Measurements from ENCODE around the gene SLC37A3.
A peak's percentile ranks its signal among the peaks of the same experiment; 100 is the strongest.

The SLC37A3 gene

DNA sequence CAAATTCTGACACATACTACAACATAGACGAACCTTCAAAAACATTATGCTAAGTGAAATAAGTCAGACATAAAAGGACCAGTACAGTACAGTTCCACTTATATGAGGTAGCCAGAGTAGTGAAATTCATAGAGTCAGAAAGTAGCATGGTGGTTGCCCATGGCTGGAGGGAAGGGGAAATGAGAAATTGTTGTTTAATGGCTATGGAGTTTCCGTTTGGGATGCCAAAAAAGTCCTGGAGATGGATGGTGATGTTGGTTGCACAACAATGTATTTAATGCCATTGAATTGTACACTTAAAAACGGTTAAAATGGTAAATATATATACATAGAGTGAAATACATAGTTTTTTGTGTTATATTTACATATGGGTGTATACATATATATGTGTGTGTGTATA is 2.1 kb upstream of the SLC37A3 start:
- no peak for DNase-seq

DNA sequence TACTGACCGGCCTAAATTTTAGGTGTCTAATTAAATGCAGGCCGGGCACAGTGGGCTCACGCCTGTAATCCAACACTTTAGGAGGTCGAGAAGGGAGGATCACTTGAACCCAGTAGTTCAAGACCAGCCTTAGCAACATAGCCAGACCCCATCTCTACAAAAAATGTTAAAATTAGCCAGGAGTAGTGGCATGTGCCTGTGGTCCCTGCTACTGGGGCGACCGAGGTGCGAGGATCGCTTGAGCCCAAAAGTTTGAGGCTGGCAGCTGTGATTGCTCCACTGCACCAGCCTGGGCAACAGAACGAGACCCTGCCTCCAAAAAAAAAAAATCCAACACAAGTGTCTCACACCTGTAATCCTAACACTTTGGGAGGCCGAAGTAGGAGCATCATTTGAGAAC is 491 bp upstream of the SLC37A3 start:
- DNase-seq = no peak

DNA sequence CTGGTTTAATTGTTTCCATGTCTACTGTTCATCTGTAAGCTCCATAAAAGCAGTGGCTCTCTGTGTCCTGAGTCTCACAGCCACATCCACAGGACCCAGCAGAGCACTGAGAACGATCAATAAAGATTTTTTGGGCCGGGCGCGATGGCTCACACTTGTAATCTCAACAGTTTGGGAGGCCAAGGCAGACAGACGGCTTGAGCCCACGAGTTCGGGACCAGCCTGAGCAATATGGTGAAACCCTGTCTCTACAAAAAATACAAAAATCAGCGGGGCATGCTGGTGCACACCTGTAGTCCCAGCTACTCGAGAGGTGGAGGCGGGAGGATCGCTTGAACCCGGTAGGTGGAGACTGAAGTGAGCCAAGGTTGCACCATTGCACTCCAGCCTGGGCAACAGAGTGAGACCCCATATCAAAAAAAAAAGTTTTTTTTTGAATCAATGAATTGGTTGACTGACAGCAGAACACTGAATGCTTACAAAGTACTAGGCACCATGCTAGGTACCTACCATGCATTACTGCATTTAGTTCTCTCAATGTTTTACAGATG is 4.5 kb downstream of the SLC37A3 start:
- no peak for DNase-seq

DNA sequence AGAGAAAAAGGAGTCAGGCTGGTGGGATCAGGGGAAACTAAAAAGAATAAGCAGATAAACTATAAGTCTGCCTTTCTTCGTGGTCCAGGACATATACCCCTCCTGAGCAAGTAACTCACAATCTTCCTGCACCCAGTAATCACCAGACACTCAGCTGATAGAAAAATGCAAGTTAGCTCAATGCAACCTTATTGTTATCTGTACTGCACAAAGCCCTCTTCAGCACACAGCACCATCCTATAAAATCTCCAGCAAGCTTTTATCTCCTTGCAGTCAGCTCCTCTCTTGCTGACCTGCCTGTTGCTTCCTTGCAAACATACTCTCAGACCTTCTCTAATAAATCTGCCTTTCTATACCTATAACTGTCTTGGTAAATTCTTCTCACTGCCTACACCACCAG is 6.7 kb downstream of the SLC37A3 start:
- no peak for DNase-seq

DNA sequence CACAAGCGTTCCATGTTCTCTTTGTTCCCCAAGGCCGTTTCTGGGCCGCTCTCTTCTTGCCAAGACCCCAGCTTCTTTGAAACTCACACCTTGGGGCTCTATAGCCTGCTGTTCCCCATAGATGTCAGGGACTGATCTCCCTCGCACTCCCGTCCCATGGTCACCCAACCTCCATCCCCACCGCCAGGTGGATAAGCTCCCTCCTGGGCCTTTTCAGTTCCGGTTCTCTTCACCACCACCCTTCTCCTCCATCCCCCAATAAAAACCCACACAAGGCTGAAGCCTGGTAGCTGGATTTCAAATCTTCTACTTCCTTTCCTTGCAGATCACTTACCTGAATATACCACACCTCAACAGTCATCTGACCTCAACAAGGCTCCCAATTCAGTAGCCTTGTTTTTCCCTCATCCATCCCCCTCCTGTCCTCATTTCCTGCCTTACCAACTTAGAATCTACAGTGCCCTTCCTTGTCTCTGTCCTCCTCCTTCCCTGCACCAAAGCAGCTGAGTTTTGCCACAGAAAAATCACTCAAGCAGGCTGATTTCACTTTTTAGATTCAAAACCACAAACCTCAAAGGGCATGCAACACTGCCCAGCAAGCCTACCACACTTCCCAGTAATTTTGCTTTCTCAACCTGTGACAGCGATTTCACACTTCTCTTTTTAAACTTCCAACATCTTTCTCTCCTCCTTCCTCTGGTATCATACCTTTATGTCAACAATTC is 7.7 kb downstream of the SLC37A3 start:
- DNase-seq = peak in 1 of 2 donors; percentile 40

DNA sequence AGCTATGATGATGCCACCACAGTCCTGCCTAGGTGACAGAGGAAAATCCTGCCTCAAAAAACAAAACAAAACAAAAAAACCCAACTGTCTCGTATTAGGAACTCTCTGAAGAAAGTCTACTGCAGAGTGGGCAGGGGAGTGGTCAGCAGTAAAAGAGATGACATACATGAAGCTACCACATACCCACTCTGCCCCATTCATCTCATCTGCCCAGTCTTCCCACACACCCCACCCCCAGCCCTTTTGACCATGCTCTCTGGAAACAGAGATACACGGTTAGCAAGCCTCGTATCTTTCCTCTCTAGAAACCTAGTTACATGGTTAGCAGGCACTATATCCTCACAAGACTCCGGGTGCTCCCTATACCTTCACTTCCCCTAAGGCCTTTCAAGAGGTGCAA is 8.3 kb downstream of the SLC37A3 start:
- no peak for DNase-seq

DNA sequence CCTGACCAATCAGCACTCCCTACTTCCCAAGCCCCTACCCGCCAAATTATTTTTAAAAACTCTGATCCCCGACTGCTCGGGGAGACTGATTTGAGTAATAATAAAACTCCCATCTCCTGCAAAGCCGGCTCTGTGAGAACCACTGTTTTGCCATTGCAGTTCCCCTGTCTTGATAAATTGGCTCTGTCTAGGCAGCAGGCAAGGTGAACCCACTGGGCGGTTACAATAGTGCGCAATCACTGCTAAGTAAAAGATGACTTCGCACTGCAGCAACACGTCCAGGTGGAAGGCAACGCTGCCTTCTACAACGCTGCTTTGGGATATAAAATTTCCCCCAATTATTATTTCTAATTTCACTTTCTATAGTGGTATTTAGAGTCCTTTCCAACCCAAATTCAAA is 8.9 kb downstream of the SLC37A3 start:
- DNase-seq = no peak

DNA sequence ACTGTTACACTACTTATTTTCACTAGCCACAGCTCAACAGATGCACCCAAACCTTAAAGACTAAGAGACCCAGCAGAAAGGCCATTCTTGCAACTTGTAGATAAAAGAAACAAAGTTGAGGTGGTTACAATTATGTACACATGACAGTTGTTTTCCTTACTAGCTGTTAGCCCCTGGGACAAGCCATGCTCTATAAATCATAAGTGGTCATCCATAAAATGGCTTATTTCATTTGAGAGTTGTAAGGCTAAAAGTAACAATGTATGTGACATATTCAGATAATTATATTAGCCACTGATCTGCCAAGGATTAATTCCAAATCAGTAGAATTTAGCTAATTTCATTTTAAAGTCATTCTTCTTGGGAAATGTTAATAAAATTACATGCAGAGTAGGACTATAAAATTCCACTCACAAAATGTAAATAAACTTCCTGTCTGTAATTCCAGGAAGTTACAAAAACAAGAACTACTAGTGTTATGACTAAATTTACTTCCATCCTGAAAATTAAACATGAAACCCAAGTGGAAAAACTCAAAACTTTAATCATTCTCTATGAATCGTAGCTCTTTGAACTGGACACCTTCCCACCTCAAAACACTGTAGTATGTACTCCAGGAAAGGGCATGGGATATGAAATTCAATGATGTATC is 13.3 kb downstream of the SLC37A3 start:
- no peak for DNase-seq

DNA sequence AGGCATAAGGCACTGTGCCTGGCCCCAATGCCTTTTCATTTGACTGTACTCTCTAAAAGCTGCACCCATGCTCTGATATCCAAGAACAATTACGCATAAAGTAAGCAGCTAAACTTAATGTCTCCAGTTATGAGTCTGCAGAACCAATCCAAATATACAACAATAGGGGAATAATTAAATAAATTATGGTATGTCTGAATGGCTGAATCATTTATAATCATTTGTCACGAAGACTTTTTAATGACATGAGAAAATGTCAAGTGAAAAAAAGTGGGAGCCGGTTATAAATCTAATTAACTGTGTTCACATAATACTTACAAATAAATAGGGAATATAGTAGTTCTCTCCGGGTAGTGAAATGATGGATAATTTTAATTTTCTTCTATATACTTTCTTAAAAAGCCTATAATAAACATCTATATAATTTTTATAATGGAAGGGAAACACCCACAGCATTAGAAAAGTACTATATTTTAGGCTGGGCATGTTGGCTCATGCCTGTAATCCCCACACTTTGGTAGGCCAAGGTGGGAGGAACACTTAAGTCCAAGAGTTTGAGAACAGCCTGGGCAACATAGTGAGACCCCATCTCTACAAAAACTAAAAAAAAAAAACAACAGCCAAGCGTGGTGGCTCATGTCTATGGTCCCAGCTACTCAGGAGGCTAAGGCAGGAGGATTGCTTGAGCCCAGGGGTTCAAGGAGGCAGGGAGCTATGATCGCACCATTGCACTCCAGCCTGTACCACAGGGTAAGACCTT is 14.2 kb downstream of the SLC37A3 start:
- no peak for DNase-seq

DNA sequence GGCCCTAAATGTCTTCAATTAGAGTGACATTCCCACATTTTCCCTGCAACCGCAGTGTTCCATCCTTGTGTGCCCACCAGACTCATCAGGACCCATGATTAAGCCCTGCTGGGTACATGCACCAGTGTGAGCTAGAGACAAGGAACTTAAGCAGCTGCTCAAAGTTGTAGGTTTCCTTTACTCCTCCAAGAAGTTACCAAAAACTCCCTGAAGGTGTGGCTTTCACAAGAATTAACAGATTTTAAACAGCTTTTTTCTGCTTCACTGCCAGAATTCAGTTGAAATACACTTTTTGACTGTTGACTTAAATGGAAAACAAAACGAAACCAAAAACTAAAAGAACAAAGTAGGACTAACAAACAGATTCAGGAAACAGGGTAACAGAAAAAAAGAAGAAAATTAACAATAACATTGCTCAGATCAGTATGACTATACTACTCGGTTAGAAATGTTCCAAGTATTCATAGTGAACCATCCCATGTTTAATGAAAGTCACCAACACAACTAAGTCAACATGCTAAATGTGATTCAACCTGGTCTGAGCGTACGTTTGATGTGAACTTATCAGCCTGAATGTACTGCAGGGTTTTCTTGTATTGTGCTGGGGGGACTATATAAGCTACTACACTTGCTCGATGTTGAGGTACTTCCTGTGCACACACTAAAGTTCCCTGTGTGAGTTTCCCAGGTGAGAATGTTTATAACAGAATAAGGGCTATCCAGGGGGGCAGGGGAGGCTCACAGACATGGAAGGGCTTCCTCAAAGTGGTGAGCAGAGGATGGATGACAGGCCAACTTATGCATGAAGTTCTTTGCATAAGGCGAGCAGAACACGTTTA is 22.2 kb downstream of the SLC37A3 start:
- DNase-seq = peak in 1 of 2 donors; percentile 33

DNA sequence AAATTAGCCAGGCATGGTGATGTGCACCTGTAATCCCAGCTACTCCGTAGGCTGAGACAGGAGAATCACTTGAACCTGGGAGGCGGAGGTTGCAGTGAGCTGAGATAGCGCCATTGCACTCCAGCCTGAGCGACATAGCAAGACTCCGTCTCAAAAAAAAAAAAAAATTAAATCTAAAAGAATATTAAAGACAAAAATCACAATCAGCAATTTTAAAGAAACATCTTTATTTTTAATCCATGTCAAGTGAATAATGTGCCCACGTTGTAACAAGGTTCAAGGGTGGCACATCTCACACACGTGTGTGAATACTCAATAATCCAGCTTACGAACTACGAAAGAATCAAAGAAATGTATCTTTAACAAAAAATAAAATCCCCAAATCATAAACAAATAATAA is 23.0 kb downstream of the SLC37A3 start:
- DNase-seq = no peak

DNA sequence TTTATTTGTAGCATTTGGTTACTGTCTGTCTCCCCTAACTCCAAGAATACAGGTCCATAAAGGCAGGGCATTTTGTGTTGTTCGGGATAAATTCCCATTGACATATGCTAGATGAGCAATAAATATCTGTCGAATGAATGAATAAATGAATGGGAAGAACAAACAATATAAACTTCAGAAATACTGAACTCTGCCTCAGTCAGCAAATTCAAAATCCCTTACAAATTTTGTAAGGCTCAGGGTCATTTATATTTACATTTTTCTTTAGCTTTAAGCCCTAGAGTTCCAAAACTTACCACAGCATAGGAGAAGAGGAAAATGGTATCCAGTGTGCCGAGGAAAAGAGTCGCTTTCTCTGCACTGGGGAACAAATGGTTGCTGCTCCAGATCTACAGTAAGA is 29.0 kb downstream of the SLC37A3 start:
- no peak for DNase-seq

DNA sequence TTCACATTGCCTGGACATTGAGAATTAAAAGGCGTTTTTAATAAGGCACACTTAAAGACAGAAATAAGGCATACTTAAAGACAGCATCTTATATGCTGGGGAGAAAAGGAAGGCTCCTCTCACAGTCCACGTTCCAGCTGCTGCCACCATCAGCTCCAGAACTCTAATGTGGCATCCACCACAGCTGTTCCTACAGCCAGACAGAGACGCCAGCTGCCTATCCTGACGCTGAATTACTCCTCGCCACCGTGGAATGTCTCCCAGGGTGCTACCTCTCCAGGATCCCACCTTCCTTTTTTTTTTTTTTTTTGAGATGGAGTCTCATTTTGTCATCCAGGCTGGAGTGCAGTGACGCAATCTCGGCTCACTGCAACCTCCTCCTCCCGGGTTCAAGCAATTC is 30.8 kb downstream of the SLC37A3 start:
- no peak for DNase-seq

DNA sequence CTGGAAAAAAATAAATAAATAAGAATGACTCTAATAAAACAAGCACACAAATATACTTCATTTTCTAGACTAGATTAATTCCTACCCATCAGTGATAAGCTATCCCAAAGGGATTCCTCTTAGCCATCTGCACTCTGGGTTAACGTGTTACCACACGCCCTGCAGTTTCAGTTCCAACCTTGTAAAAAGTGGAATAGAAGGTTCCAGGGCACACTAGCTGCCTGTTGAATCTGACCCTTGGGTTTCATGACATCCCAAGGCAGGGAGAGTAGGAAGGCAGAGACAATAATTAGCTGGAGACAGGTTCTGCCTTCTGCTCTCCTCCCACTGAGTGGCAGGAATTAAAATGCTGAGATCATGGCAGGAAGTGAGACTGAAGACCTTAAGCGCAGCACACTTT is 33.5 kb downstream of the SLC37A3 start:
- peak in 1 of 2 donors; percentile 46 for DNase-seq

DNA sequence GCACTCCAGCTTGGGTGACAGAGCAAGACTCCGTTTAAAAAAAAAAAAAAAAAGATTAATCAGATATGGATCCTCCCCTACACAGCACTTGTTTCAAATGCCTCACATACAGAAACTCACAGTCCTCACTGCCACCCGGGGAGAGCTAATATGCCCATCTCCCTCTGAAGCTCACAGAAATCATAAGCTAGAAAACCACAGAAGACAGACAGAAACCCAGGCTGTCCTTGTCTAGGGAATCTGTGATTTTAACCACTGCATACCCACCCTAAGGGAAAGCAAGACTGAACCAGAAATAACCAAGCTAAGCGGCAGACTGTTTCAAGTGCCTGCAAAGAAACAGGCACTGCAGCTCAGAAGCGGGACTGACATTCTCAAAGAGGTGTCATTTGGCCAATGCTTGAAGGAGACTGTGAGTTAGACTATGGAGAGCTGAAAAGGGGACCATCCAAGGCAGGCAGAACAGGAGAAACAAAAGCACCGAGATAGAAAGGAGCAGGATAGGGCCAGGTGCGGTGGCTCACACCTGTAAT is 37.6 kb downstream of the SLC37A3 start:
- DNase-seq = no peak

DNA sequence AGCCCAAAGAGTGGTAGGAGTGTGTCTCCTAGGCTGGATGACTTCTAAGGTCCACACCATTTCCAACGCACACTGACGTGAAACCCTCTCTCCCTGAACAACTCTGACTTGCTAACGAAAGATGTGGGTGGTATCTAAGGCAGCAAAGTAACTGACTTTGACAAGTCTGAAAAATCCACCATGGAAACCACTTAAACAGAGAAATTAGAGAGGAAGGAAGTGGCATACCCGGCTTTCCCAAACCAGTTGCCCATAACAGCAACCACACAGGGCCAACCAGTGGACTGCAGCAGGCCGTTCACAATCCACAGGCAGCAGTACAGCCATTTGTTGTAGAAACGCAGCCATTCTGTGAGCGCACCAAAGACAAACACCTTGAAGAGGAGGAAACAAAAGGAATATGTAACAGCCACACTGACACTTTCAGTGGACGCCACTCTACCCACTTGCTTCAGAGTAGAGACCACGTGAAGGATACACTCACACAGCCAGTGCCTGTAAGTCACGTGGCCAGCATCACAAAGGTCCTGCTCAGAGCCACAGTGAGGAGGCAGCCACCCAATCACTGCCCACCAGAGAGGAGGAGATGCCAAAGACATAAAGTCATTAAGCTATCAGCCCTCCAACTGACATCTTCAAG is 39.8 kb downstream of the SLC37A3 start:
- DNase-seq = peak in 1 of 2 donors; percentile 6

DNA sequence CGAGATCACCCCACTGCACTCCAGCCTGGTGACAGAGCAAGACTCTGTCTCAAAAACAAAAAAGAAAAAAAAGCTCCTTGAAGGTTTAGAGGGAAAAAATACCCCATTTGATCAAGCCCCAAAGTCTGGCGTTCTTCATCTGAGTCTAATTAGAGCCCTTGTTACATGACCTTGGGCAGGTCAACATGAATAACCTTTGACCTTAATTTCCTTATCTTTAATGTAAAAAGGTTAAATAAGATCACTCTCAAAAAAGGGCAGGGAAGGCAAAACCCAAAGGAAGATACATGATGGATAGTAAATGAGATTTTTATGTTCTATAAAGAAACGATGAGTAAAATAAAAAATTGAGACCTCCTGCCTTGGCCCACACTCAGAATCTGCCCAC is 40.3 kb downstream of the SLC37A3 start:
- DNase-seq = no peak

DNA sequence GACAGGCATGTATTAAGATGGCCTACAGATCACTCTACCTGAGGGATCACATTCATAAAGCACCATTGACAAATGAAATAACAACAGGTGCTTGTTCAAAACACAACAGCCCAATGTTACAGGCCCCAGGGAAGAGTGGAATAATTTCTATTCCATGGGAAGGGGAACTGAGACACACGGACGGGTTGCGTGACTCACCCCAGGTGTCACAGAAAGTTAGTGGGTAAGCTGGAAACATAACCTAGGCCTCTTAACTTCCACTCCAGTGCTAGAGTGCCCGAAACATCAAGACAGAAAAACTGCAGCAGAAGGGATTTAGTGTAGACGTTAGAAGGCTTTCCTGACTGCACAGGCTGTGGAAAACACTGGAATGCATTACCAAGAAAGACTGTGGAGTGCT is 48.3 kb downstream of the SLC37A3 start:
- DNase-seq = no peak

DNA sequence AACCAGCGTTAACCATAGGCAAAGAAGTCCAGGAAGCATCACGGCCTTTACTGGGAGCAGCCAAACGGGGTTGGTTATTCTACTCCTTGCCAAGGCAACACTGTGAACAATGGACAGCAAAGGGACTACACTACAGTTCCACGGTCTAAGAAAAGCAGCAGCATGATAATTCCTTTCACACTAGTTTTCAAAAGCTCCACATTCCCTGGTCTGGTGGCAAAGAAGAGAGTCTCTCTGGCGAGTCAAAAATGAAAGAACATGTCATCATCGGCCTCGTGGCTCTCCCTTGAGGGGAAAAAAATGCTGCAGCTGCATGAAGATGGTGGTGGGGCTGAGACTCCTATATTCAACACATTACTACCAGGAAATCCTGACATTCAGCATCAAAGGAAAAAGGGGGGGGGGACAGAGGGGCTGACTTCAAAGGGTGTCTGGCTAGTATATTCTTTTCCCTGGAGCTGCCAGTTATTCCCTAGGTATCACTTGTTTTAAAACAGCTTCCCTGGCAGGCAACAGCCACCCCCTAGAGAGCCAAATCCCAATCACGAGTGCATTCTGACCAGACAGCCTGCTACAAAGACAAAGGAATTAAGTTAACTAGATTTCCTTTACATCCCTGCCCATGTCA is 49.1 kb downstream of the SLC37A3 start:
- DNase-seq = no peak

DNA sequence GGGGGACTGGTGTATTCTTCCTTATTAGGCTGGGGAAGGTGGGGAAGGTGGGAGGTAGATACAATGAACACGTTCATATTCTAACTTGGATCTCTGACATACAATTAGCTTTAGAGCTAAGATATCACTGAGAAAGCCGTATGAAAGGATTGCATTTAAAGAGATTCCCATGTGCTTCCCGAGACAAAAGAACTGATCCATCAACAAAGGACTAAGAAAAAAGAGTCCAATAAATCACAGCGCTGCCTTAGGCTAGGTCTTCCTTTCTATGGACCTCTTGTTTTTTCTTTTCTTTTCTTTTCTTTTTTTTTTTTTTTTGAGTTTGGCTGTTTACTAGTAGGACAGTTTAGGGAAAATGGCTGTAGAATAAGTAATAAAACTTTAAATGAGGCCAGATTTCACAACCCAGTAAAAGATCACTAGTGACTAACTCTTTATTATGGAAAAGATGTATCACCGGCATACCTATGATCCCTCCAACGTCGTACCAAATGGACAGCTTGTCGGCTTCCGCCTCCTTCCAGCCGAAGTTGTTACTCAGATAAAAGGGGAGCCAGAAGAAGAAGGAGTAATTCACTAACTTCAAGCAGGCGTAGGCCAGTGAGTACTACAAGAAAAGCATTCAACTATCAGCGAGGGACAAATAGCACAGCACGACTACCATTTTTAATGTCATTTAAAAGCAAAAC is 50.0 kb downstream of the SLC37A3 start:
- no peak for DNase-seq

DNA sequence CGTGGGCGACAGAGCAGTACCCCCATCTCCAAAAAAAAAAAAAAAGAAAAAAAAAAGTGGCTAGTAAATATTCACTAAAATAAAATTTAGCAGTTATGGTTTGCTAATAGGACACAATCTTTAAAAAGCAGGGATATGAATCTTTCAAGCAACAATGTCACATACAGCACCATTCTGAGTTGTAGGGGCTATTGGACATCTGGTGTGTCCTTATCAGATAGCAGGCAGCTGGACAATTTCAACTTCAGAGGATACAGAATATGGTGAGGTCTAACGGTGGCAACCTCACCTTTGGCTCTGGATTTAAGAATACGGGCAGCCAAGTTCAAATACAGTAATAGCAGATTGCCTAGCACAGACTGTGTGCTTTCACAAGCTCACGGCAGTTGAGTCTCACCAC is 51.1 kb downstream of the SLC37A3 start:
- DNase-seq = no peak
